Stomach (tissue), 4 donors: ENCODE measurements around the gene FARS2.

Experiments
- CTCF ChIP-seq, 7 experiments: fragments of 450-650 bp in 4 of 7; fragments of 200-600 bp in 3 of 7; sonication (generic) in 3 of 7; IDR thresholded peaks; one replicate each; pipeline ENCODE4 v1.5.1; 2016 to 2019; ENCODE audit warnings: antibody characterized with exemption in 7 of 7, control low read depth in 2 of 7, mild to moderate bottlenecking in 1 of 7
- EP300 ChIP-seq: sonication (generic); formaldehyde crosslinking; IDR thresholded peaks from one replicate; pipeline ENCODE4 v1.6.1; 2017; ENCODE audit warnings: antibody characterized with exemption
- POLR2AphosphoS5 ChIP-seq, 3 donors: sonication (generic); formaldehyde crosslinking; IDR thresholded peaks; one replicate each; pipeline ENCODE4 v1.6.1; 2016; ENCODE audit warnings: antibody characterized with exemption in 3 of 3

- no peak for TF ChIP-seq POLR2AphosphoS5 (IDR thresholded peaks at IDR 0.05)
- no peak for TF ChIP-seq EP300
- no peak for TF ChIP-seq CTCF (IDR thresholded peaks at IDR 0.05)
Observed at GRCh38 chr6:5275497-5275896, 14.2 kb downstream of the FARS2 start.
